ENCODE results near the gene SELENOS. TPM values are rescaled to one million over a fixed set of nuclear protein-coding genes. Genes with fewer than 3 reads are reported as not detected.

SELENOS gene
- total RNA-seq, 2 donors from 2014 or later: 67.4 to 76.7 TPM

DNA sequence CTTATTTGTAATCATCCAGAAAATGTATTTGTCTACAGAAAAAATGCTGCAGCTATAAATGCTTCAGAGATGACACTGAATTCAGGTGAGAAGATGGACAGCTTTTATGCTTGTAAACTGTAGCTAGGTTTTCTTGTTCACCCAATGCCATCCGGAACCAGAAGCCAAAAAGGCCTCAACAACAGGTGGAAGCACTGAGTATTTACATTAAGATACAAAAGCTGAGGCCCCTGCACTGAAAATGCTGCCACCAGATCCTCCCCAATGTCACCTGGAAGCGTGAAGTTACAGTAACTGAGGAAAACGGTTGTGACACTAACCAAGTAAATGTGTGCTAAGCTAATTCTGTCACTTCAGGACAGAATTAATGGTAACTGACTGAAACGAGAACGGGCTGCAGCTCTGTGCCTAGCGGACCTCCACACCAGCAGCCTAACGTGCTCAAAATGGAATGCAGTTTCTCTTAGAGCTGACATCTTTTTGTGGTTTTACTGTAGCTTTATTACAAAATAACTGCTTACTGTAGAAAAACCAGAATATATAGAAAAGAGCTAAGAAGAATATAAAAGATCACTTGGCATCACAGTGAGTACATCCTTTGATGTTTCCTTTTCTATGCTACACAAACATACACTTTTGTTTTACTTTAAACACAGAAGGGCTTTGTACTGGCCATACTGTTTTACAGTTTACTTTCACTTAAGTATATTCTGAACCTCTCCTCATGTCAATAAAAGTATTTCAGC, 33.1 kb downstream of the SELENOS start:
- intact Hi-C loops (cut with DNase I): loop anchor here in 1 of 2 donors (10.0 kb wide), 1 partner anchor 69 kb away; no protein-coding TSS in a partner anchor

DNA sequence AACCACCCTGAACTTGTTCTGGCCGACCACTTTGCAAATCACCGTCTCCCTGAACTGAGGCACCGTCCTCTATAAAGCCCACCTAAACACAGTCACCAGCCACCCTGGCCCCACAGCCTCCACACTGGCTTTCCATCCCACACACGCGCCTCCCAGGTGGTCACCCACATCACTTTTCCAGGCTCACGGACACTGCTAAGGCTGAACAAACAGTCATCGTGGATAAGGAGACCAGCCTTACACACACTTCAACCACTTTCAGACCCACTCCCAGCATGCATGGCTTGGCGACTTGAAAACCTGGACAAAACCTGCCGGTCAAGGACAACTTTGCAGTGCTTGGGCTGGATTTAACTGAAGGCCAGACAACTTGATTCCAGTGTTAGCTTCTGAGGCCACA, 33.9 kb downstream of the SELENOS start:
- DNase-seq (ENCODE audit: low spot score): no peak
- intact Hi-C loops (cut with DNase I): loop anchor here in 1 of 2 donors (10.0 kb wide), 1 partner anchor 69 kb away; no protein-coding TSS in a partner anchor

More for the DNA sequence above, 33.1 kb downstream of the SELENOS start:
- DNase-seq (ENCODE audit: low spot score): no peak

- no peak for DNase-seq (ENCODE audit: low spot score)
- intact Hi-C loops (cut with DNase I): loop anchor here in 1 of 2 donors (10.0 kb wide), 1 partner anchor 68 kb away; no protein-coding TSS in a partner anchor
Measured at GRCh38 chr15:101242999-101243336, 34.3 kb downstream of the SELENOS start.

- no peak for DNase-seq (ENCODE audit: low spot score)
- intact Hi-C loops (cut with DNase I): loop anchor here in 1 of 2 donors (10.0 kb wide), 1 partner anchor 68 kb away; no protein-coding TSS in a partner anchor
Measured at GRCh38 chr15:101242160-101242998, 34.9 kb downstream of the SELENOS start.

- DNase-seq (ENCODE audit: low spot score): no peak
- intact Hi-C loops (cut with DNase I): loop anchor here in 1 of 2 donors (10.0 kb wide), 1 partner anchor 66 kb away; no protein-coding TSS in a partner anchor
Measured at GRCh38 chr15:101240358-101240757, 36.9 kb downstream of the SELENOS start.

DNA sequence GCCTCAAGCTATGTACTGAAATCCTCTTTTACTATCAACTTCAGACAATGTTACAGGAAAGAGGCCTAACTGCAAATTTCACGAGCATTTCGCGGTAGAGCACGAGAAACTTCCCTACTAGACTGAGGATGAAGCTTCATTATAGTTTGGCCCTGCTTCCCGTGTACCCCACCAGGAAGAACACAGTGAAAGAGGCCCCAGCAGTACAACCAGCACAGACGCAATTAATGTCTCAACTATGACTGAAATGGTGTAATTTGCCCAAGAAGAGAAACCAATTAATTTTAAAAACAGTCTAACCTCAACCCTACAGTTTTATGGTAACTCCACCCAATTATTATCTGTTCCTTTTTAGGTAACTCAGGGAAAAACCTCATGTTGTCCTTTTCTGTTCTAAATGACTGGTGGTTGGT, 37.6 kb downstream of the SELENOS start:
- intact Hi-C loops (cut with DNase I): loop anchor here in 1 of 2 donors (10.0 kb wide), 1 partner anchor 65 kb away; no protein-coding TSS in a partner anchor
- DNase-seq (ENCODE audit: low spot score): no peak

DNA sequence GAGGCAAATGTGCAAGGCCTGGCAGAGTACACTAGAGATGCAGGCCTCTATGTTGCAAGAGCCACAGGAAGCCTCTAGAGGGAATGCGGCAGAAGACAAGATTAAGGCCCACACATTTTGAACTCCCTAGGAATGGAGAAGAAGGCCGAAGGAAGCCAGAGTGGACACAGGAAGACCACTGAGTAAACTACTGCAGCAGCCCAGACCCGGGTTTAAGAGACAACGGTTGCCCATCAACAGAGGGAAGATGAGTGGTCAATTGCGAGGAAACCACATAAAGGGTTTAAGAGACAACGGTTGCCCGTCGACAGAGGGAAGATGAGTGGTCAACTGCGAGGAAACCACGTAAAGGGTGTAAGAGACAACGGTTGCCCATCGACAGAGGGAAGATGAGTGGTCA, 40.0 kb downstream of the SELENOS start:
- intact Hi-C loops (cut with DNase I): no loop called here
- no peak for DNase-seq (ENCODE audit: low spot score)

GRCh38 chr15:101233651-101234280, 43.5 kb downstream of the SELENOS start:
- DNase-seq (ENCODE audit: low spot score): no peak
- intact Hi-C loops (cut with DNase I): loop anchor here in 1 of 2 donors (2.0 kb wide), 1 partner anchor 43 kb away; the partner anchor contains the start of gene SELENOS

- intact Hi-C loops (cut with DNase I): loop anchor here in 1 of 2 donors (2.0 kb wide), 1 partner anchor 44 kb away; the partner anchor contains the start of gene SELENOS
- no peak for DNase-seq (ENCODE audit: low spot score)
Measured at GRCh38 chr15:101232677-101233076, 44.6 kb downstream of the SELENOS start.

- DNase-seq (ENCODE audit: low spot score): no peak
- intact Hi-C loops (cut with DNase I): no loop called here
Measured at GRCh38 chr15:101228313-101228712, 49.0 kb downstream of the SELENOS start.

GRCh38 chr15:101225658-101226057, 51.6 kb downstream of the SELENOS start:
- intact Hi-C loops (cut with DNase I): no loop called here
- DNase-seq (ENCODE audit: low spot score): no peak

Other genes with a start within 250 kb of the SELENOS start
- gene CHSY1, start 25.4 kb downstream of the SELENOS start, total RNA-seq: 10 to 100 TPM; 48.6 to 57.3 TPM
- gene SNRPA1, start 17.8 kb upstream of the SELENOS start, total RNA-seq: 10 to 100 TPM; 33.6 to 38.2 TPM
- gene PCSK6, start 212.2 kb upstream of the SELENOS start, total RNA-seq: 1 to 10 TPM; 9.2 to 9.8 TPM